ENCODE data around the gene AKAP6. TPM values are rescaled to one million over a fixed set of nuclear protein-coding genes. Genes with fewer than 3 reads are reported as not detected.

The AKAP6 gene
- total and polyA plus RNA-seq, 10 of the 15 experiments (the other 5 are each of a cell fraction or from before 2014, with no cell fraction given): 0.35 to 5.9 (median 2.2) TPM

GRCh38 chr14:32473464-32473855 is 144.4 kb downstream of the AKAP6 start:
- Histone ChIP-seq H3K27me3 (replicated peaks in 1 of 2; ENCODE audit: control insufficient read depth in 2 of 2, insufficient read depth in 2 of 2, low read length in 1 of 2) (no peaks in the 10 kb centered on the region), H3K9ac (ENCODE audit: control insufficient read depth, insufficient read depth, low read length) (no peak overlapping the region), H3K4me1 (ENCODE audit: control insufficient read depth, insufficient read depth, low read length) (no peaks in the 10 kb centered on the region), H3K9me3 (replicated peaks; ENCODE audit: control insufficient read depth, insufficient read depth, low read length) (no peaks in the 10 kb centered on the region), H3K27ac (ENCODE audit: control insufficient read depth, insufficient read depth) (no peak overlapping the region), H2AFZ (ENCODE audit: control insufficient read depth, low read depth, low read length) (no peak overlapping the region), H3K4me3 (no peak overlapping the region), H3K4me2 (ENCODE audit: control insufficient read depth, insufficient read depth) (no peak overlapping the region), H3K79me2 (ENCODE audit: control insufficient read depth, insufficient read depth, low read length) (no peaks in the 10 kb centered on the region), H4K20me1 (ENCODE audit: control insufficient read depth, insufficient read depth) (no peaks in the 10 kb centered on the region), H3K36me3 (ENCODE audit: control insufficient read depth in 2 of 2, insufficient read depth in 2 of 2, low read length in 1 of 2) (no peaks in the 10 kb centered on the region)
- RAD21 ChIA-PET (ENCODE audit: unreplicated experiment): no interaction called here
- intact Hi-C loops (cut with micrococcal nuclease; ENCODE audit: unreplicated experiment): loop anchor here (10.0 kb wide), 1 partner anchor 399 kb away; the partner anchor contains the start of gene ARHGAP5
- FAIRE-seq (peak; percentile 47), ATAC-seq (no peak), DNase-seq (ENCODE audit: low read depth, low spot score) (no peak)
- 30% methylated on average over 3 of the region's 3 CpGs for WGBS (ENCODE audit: insufficient coverage, insufficient replicate concordance, low lambda C conversion rate, missing lambda C conversion rate)
- no TSS peak for BruUV-seq (replicated peaks)
- SMC1A ChIA-PET (ENCODE audit: uncharacterized antibody, unreplicated experiment): no interaction called here
- POLR2A ChIA-PET: no interaction called here
- in situ Hi-C loops (cut with MboI): loop anchor here (10.0 to 25.0 kb wide), 2 partner anchors 409 to 961 kb away; no protein-coding TSS in a partner anchor
- CTCF ChIA-PET: no interaction called here
- TF ChIP-seq CHD2 (IDR thresholded peaks at IDR 0.05; ENCODE audit: borderline replicate concordance, low read depth, low read length) (no peak), TCF12 (IDR thresholded peaks at IDR 0.05; ENCODE audit: low read depth, low read length) (no peak), E2F4 (IDR thresholded peaks at IDR 0.05; ENCODE audit: low read depth, low read length) (no peak), IRF3 (IDR thresholded peaks at IDR 0.05) (no peak), KLF5 (IDR thresholded peaks at IDR 0.05; ENCODE audit: partially characterized antibody) (no peak), RELB (IDR thresholded peaks at IDR 0.05; ENCODE audit: low read depth) (no peak), ZBTB11 (CRISPR knock-in tag; IDR thresholded peaks at IDR 0.05) (no peak), IKZF2 (IDR thresholded peaks at IDR 0.05) (no peak), CEBPB (IDR thresholded peaks at IDR 0.05; ENCODE audit: borderline replicate concordance in 1 of 2, low read depth in 2 of 2, low read length in 2 of 2) (no peak), JUND (IDR thresholded peaks at IDR 0.05; ENCODE audit: low read depth, low read length) (no peak), CREB1 (IDR thresholded peaks at IDR 0.05; ENCODE audit: low read depth) (no peak), MEF2B (IDR thresholded peaks at IDR 0.05; ENCODE audit: partially characterized antibody, poor library complexity, severe bottlenecking) (no peak), ASH2L (IDR thresholded peaks at IDR 0.05; ENCODE audit: borderline replicate concordance, low read depth) (no peak), STAT3 (IDR thresholded peaks at IDR 0.05; ENCODE audit: low read depth, low read length) (no peak)
